ENCODE results near the gene TMEM163.
"Not testable (repeated sequence)": the region's sequence is repeated elsewhere in the genome, so short reads cannot be mapped to it uniquely, and the experiment has no call there.

The TMEM163 gene

DNA sequence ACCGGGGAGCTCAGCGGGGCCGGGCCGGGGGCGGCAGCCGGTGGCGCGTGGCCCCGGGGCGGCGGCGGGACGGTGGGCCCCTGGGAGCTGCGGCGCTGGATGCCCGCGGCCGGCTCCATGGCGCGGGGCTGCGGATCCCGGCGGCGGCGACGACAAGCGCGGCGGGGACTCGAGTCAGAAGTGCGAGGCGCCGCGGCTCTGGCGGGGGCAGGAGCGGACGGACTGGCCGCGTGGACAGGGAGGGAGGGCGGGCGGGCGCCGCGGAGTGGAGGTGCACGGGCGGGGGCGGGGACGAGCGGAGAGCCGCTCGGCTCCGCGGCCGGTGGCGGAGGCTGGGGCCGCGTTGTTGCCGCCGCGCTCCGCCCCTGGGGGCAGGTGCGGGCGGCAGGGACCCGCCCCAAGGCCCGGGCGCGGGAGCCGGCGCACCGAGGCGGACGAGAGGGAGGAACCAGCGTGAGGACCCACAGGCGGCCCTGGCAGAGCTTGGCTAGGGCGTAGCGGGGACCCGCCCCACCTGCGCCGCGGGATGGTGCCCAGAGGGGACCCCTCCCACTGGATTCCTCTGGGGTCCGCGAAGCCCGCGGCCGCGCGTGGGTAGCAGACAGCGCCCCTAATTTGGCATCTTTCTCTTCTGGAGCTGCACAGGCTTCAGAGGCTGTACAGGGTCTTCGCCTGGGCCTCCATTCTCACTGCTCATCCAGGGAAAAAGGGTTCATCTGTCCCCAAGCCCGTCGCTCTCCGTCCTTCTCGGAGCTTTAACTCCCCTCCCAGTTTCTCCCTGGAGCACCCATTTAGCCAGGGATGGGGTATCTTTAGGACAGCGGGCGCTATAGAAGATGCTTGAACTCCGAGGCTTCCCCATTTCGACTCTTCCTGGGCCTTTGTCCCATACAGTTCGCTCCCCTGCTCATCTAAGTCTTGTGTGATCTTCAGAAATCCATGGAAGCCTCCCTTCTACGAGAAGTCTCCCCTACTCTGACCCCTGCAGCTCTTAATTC lies at the start of gene TMEM163:
Gene TMEM163 (minus strand): TSS at position 184 of the 998 bp plus-strand sequence.
- no peak for DNase-seq (ENCODE audit: low read depth)

DNA sequence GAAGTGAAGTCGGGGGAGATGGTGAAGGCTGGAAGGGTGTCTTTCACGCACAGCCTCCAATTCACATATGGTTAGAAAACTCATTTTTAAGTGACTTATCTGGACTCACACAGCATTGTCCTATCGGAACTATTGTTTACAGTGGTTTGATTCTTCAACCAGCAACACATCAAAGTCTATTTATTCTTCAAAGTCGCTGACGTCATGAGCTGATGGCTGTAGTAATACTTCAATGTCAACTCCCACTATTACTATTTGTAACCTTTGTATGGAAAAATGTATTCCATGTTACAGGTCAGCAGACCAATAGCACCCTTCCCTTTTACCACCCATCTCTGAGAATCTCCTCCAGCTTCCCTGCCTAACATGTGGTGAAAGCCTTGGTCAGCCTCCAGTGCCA lies 47.8 kb upstream of the TMEM163 start:
- no peak for DNase-seq (ENCODE audit: low read depth)

DNA sequence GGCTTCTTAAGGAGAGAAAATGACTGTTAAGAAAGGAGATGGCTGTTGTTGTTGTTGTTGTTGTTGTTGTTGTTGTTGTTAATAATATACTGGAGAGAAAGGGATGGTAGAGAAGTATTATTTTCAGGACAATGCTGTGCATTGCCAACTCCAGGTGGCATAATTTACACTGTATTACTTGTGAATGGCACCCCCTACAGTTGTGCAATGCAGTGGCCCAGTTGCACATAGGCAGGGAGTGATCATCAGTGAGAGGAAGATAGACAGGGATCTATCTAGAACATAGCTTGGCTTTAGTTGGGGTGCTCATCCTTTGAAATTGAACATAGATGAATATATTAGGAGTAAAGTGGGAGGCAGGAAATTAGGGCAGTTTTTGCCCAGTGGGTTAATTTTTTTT lies 47.2 kb upstream of the TMEM163 start:
- no peak for DNase-seq (ENCODE audit: low read depth)

GRCh38 chr2:134764164-134764563 lies 45.4 kb upstream of the TMEM163 start:
- DNase-seq (ENCODE audit: low read depth): no peak

DNA sequence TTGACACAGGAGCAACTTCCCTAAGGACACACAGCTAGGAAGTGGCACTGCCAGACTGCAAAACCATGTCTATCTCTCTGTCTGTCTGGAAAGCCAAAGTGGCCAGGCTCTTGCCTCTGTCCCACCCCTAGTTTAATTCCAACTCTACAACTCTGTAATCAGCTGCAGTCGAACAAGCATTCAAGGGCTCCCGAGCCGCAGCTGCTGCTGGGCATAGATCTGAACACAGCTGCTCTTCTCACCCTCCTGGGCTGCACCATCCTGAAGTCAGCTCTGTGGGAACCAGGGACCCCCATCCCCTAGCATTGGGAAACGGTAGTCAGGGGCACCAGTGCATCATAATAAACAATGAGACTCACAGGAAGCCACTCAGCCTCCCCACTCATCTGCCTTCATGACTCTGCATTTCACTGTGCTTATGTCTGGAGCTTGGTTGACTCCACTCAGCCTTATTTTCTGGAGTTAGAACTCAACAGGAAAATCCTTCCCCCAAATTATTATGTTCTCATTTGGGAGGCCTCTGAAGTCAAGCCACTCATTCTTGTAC lies 44.4 kb upstream of the TMEM163 start:
- DNase-seq (ENCODE audit: low read depth): no peak

GRCh38 chr2:134762508-134762907 lies 43.7 kb upstream of the TMEM163 start:
- DNase-seq (ENCODE audit: low read depth): no peak

- DNase-seq (ENCODE audit: low read depth): no peak
Observed at GRCh38 chr2:134760385-134760784, 41.6 kb upstream of the TMEM163 start.

DNA sequence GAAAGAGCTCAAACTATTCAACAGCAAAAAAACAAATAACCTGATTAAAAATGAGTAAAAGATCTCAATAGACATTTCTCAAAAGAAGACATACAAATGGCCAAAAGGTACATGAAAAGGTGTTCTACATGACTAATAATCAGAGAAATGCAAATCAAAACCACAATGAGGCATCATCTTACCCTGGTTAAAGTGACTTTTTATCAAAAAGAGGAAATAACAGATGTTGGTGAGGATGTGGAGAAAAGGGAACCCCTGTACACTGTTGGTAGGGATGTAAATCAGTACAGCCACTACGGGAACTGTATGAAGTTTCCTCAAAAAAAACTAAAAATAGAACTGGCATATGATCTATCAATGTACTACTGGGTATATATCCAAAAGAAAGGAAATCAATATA lies 39.8 kb upstream of the TMEM163 start:
- DNase-seq (ENCODE audit: low read depth): no peak

- DNase-seq (ENCODE audit: low read depth): not testable (repeated sequence)
Observed at GRCh38 chr2:134751981-134752380, 33.2 kb upstream of the TMEM163 start.

DNA sequence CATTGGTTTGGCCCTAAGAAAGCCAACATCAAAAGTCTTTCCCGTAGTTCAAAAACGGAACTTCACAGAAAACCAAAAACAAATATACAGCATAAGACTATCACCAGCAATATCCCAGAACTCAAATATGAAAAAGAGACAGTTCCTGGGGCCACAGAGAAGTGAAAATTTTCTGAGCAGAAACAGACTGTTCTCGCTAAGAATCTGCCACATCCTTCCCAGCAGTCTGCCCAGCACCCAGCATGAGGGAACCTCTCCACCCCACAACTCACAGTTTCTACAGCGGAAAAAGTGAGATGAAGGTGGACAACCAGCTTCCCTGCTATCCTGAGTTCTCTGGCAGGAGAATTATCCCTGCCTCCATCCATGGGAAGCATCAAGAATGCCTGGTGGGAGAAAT lies 26.7 kb upstream of the TMEM163 start:
- no peak for DNase-seq (ENCODE audit: low read depth)

DNA sequence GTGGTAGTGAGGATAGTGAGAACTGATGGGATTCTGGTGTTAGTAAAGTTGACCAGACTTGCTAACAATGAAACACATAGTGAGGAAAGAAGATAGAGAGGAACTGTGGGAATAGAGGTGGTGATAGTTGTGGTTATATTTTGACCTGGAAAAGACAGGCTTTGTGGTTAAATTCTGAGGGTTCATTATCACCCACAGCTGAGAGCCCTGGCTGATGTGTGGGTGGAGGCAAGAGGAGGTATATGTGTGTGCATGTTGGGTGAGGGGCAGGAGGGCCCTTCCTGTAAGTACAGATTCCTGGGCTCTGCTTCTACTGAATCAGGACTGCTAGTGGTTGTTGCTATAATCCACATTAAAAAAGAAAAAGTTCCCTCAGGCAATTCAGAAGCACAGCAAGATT lies 26.2 kb upstream of the TMEM163 start:
- DNase-seq (ENCODE audit: low read depth): no peak

- no peak for DNase-seq (ENCODE audit: low read depth)
Observed at GRCh38 chr2:134739879-134740301, 21.1 kb upstream of the TMEM163 start.

GRCh38 chr2:134739236-134739878 lies 20.6 kb upstream of the TMEM163 start:
- no peak for DNase-seq (ENCODE audit: low read depth)

GRCh38 chr2:134738141-134738870 lies 19.5 kb upstream of the TMEM163 start:
- no peak for DNase-seq (ENCODE audit: low read depth)

DNA sequence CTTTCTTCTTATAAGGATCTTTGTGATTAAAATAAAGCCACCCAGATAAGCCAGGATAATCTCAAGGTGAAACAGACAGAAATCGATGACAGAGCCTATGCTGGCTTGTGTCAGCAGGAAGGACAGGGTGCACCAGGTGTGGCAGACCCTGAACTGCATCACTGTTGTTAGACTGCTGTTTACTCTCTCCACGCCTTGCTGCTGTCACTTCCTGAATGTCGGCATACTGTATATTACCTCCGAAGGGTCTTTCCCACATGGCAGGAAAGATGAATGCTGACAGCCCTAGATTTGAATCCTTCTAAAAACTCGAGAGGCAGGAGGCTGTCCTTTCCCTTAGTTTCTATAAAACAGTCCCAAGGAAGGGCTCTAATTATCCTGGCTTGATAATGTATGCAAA lies 18.9 kb upstream of the TMEM163 start:
- DNase-seq (ENCODE audit: low read depth): no peak

DNA sequence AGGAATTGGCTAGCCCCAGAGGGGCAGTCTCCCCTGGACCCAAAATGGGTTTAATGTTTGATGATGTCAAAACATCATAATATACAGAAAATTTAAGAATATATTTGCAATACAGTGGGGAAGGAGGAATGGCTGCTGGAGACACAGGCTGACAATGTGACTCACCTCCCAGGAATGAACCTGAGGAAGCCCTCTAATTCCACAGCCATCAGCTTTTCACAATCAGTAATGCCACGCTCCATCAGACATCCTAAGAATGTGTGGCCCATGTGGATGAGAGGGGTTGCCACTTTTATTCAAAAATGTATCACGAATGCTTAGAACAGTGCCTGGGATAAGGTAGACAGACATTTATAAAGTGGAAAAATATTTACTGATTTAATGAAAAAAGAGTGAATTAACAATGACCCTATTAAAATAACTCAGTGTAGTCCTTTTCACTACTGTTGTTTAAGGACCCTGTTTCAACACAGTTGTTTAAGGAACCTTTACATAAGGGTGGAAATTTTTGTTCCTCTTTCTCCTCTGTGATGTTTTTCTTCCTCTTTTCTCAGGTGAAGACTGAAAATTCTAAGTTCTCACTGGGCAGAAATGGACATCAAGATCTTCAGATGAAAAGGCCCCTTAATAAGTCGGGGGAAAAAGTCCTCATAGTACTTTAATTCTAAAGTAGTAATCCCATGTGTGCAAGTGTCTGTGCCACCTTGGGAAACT lies 17.5 kb upstream of the TMEM163 start:
- DNase-seq (ENCODE audit: low read depth): no peak

DNA sequence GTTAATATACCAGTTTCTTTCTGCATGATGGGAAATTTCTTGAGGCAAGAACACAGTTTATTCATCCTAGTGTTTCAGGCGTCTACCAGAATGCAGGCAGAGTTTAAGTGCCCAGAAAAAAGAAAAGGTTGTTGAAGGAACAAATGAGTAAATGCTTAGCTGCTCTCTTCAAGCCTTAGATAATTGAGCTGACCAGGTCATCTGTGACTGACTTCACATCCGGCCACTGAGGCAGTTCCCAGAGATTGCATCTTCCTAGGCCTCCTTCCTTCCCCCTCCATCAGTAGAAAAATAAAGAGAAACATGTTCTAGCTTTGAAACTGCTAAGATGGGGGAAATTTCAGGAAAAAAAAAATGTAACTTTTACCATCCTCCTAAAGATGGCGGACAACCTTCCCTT lies 9.4 kb upstream of the TMEM163 start:
- DNase-seq (ENCODE audit: low read depth): no peak

- no peak for DNase-seq (ENCODE audit: low read depth)
Observed at GRCh38 chr2:134727385-134727784, 8.6 kb upstream of the TMEM163 start.

GRCh38 chr2:134726645-134727044 lies 7.8 kb upstream of the TMEM163 start:
- DNase-seq (ENCODE audit: low read depth): no peak

DNA sequence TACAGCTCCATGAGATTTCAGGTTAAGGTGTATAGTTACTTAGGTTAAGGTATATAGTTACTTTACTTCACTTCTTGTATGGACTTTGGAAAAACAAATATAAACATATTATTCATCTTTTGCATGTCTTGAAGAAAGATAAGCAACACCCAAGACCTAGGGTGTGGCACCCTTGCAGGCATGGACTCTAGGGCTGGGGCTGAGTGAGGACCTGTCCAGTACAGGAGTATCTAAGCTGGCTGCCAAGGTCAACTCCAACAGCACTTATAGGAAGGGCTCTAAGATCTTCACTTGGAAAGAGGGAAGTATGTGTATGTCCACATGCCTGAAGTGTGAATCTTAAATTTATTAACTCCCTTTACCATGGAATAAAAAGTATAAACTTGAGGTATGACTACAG lies 7.1 kb upstream of the TMEM163 start:
- DNase-seq (ENCODE audit: low read depth): no peak

GRCh38 chr2:134724341-134724740 lies 5.5 kb upstream of the TMEM163 start:
- no peak for DNase-seq (ENCODE audit: low read depth)

DNA sequence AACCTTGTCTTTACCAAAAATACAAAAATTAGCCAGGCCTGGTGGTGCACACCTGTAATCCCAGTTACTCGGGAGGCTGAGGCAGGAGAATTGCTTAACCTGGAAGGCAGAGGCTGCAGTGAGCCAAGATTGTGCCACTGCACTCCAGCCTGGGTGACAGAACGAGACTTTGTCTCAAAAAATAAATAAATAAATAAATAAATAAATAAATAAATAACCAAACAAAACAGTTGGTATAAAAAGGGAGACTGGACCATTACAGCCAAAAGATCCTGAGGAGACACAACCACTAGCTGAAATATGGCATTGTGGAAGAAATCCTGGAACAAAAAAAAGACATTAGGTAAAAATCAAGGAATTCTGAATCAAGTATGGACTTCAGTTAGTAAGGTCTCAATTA lies 4.9 kb upstream of the TMEM163 start:
- not testable (repeated sequence) for DNase-seq (ENCODE audit: low read depth)

Data from stimulated activated CD8-positive, alpha-beta memory T cell treated with anti-CD3 and anti-CD28 coated beads, Interleukin-12 subunit alpha, Interleukin-12 subunit beta, amount 100 ng/mL, for 1 hour (primary cell).